A673 (cell line): ENCODE results near the gene OR2H2.

ENCODE experiments used
- CTCF ChIP-seq: fragments of 300-800, 200-600 bp; sonication (generic); conservative IDR thresholded peaks from 2 replicates; pipeline ENCODE4 v1.5.1; 2017; ENCODE audit warnings: low read depth, mild to moderate bottlenecking, antibody characterized with exemption, low read length, moderate library complexity, mixed read lengths
- EZH2 ChIP-seq: fragments of 200-600 bp; sonication (generic); IDR thresholded peaks from 2 replicates; pipeline ENCODE4 v1.6.1; 2017; ENCODE audit warnings: borderline replicate concordance, low read depth, mild to moderate bottlenecking, mixed read lengths, antibody characterized with exemption, low read length; ENCODE audit not compliant: poor library complexity, severe bottlenecking

- TF ChIP-seq CTCF = no peak
- TF ChIP-seq EZH2 = no peak
Measured at GRCh38 chr6:29563435-29563965, 21.4 kb upstream of the OR2H2 start.
